GM18499 (cell line): Measurements from ENCODE around the gene CCDC187.

Experiments used
- ATAC-seq: cut with Tn5 transposase; IDR thresholded peaks from one replicate; pipeline ENCODE4 v1.9.1; 2021; ENCODE audit warnings: moderate number of reproducible peaks; ENCODE audit not compliant: insufficient read depth, unreplicated experiment

The CCDC187 gene

DNA sequence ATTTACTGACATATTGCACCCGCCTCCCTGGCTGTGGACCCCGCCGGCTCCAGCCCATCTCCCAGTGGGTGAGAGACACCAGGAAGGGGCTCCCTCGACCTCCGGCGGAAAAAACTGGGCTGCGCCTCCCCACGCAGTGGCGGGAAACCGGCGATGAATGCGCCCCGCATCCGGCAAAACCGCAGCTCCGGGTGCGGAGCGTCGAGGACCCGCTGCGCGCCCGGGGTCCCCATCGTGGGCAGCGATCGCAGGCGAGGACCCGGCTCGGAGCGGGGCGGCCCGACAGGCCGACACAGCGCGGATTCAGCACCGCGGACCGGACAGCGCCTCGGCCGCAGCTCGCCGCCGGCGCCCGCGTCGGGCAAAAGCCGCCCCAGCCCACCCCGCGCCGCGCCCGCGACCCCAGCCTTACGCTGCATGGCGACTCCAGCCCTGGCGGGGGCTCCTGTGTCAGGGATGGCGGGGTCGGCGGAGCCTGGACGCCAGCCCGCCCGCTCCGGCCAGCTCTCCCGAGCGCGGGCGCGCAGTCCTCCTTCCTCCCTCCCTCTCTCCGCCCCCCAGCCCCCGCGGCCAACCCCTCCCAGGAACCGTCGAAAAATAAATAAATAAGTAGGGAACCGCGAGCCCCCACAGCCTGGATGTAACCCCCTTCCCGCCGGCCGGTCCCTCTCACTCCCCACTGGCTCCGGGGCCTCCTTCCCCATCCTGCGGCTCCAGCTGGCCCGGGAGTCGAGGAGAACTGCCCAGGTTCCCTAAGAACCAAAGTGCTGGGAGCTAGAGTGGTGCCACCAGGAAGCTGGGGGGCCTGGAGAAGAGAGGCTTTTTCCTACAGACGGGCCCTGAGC, 102.1 kb downstream of the CCDC187 start:
- no peak for ATAC-seq

DNA sequence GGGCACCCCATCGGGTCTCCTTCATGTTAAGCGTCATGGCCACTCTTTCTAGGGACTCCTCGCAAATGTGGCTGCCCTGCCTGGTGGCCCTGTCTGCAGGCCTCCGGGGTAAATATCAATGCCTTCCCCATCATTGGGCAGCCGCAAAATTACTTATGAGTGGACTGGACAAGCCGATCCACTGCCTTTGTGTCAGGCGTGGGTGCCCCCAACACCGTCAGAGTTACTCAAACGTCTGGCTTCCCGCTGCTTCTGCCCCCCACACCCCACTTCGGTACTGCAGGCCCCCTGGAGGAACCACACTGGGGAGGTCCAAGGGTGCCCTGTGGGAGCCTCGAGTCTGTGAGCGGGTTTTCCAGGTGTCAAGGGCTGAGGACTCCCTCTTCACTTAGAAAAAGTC, 102.7 kb downstream of the CCDC187 start:
- no peak for ATAC-seq

DNA sequence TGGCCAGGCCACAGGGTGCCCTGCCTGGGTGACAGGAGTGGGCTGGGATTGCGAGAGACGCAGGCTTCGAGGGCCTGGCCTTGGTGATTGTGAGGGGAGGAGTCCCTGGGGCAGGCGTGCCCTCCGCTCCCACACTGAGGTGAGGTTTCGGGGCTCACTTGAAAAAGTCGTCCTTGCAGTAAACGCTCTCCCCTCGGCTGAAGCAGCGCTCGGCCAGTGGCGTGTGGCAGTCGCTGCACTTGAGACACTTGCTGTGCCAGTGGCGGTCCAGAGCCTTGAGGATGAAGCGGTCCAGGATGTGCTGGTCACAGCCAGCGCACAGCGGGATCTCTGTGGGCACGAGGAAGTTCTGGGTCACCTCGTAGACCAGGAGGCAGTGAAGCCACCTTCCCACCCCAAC, 103.5 kb downstream of the CCDC187 start:
- ATAC-seq: no peak
